Measurements from ENCODE around the gene ASB2.

Gene ASB2

GRCh38 chr14:93997082-93997481 is 20.7 kb upstream of the ASB2 start, which contains the start of gene CCDC197:
CCDC197 (plus strand) TSS chr14:93997301; CDS start chr14:93998132, 831 bp downstream.
- no peak for DNase-seq (ENCODE audit: low read depth)
- no peak within 1 kb of the TSS for H3K4me3 ChIP-seq (ENCODE audit: low read depth, low read length)
- no peak for TF ChIP-seq CTCF (conservative IDR thresholded peaks at IDR 0.05; ENCODE audit: low read depth, low read length)

- no peak for DNase-seq (ENCODE audit: low read depth)
- TF ChIP-seq CTCF (conservative IDR thresholded peaks at IDR 0.05; ENCODE audit: low read depth, low read length) = no peak
- no peak overlapping the region for H3K4me3 ChIP-seq (ENCODE audit: low read depth, low read length)
These were observed 19.8 kb upstream of the ASB2 start for GRCh38 chr14:93996130-93996695.

GRCh38 chr14:93994919-93995682 is 18.7 kb upstream of the ASB2 start:
- no peak for TF ChIP-seq CTCF (conservative IDR thresholded peaks at IDR 0.05; ENCODE audit: low read depth, low read length)

GRCh38 chr14:93993382-93993781 is 17.0 kb upstream of the ASB2 start:
- no peak for TF ChIP-seq CTCF (conservative IDR thresholded peaks at IDR 0.05; ENCODE audit: low read depth, low read length)
- H3K4me3 ChIP-seq (ENCODE audit: low read depth, low read length) = no peak overlapping the region

More at GRCh38 chr14:93994919-93995682, 18.7 kb upstream of the ASB2 start:
- no peak overlapping the region for H3K4me3 ChIP-seq (ENCODE audit: low read depth, low read length)
- DNase-seq (ENCODE audit: low read depth) = no peak

GRCh38 chr14:93991649-93992048 is 15.3 kb upstream of the ASB2 start:
- no peak for TF ChIP-seq CTCF (conservative IDR thresholded peaks at IDR 0.05; ENCODE audit: low read depth, low read length)
- H3K4me3 ChIP-seq (ENCODE audit: low read depth, low read length) = no peak overlapping the region
- DNase-seq (ENCODE audit: low read depth) = no peak

More at GRCh38 chr14:93993382-93993781, 17.0 kb upstream of the ASB2 start:
- DNase-seq (ENCODE audit: low read depth) = no peak

- no peak overlapping the region for H3K4me3 ChIP-seq (ENCODE audit: low read depth, low read length)
- DNase-seq (ENCODE audit: low read depth) = no peak
- TF ChIP-seq CTCF (conservative IDR thresholded peaks at IDR 0.05; ENCODE audit: low read depth, low read length) = no peak
These were observed 14.8 kb upstream of the ASB2 start for GRCh38 chr14:93991212-93991611.

Measured in choroid plexus epithelial cell (primary cell).